ENCODE data around the gene RIMKLA. TPM values are rescaled to one million over a fixed set of nuclear protein-coding genes. Genes with fewer than 3 reads are reported as not detected.
A peak's percentile ranks its signal among the peaks of the same experiment; 100 is the strongest.

Gene RIMKLA
- total RNA-seq, 1 donor from 2014 or later = 4.1 TPM

DNA sequence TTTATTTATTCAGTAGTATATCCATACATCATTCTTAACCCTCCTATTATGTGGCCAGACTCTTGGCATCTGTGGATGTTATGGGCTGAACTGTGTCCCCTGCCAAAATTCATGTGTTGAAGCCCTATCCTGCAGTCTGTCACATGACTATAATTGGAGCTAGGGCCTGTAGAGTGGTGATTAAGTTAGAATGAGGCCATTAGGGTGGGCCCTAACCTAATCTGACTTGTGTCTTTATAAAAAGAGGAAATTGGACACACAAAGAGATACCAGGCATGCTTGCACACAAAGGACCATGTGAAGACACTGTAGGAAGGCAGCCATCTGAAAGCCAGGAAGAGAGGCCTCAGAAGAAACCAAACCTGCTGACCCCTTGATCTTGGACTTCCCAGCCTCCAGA, 68.7 kb downstream of the RIMKLA start:
- no peaks in the 10 kb centered on the region for H3K27me3 Mint-ChIP-seq (ENCODE audit: unreplicated experiment)
- H3K9me3 Mint-ChIP-seq (ENCODE audit: unreplicated experiment) = no peaks in the 10 kb centered on the region
- H3K36me3 Mint-ChIP-seq (ENCODE audit: unreplicated experiment) = no peaks in the 10 kb centered on the region
- no peak overlapping the region for H3K27ac Mint-ChIP-seq (ENCODE audit: unreplicated experiment)
- DNase-seq = no peak
- no peaks in the 10 kb centered on the region for H3K4me1 Mint-ChIP-seq (ENCODE audit: low read depth, unreplicated experiment)
- TF ChIP-seq, protein P1, sequence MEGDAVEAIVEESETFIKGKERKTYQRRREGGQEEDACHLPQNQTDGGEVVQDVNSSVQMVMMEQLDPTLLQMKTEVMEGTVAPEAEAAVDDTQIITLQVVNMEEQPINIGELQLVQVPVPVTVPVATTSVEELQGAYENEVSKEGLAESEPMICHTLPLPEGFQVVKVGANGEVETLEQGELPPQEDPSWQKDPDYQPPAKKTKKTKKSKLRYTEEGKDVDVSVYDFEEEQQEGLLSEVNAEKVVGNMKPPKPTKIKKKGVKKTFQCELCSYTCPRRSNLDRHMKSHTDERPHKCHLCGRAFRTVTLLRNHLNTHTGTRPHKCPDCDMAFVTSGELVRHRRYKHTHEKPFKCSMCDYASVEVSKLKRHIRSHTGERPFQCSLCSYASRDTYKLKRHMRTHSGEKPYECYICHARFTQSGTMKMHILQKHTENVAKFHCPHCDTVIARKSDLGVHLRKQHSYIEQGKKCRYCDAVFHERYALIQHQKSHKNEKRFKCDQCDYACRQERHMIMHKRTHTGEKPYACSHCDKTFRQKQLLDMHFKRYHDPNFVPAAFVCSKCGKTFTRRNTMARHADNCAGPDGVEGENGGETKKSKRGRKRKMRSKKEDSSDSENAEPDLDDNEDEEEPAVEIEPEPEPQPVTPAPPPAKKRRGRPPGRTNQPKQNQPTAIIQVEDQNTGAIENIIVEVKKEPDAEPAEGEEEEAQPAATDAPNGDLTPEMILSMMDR (IDR thresholded peaks at IDR 0.05; ENCODE audit: partially characterized antibody, unreplicated experiment) = no peak
- no peak overlapping the region for H3K4me3 Mint-ChIP-seq (ENCODE audit: unreplicated experiment)

DNA sequence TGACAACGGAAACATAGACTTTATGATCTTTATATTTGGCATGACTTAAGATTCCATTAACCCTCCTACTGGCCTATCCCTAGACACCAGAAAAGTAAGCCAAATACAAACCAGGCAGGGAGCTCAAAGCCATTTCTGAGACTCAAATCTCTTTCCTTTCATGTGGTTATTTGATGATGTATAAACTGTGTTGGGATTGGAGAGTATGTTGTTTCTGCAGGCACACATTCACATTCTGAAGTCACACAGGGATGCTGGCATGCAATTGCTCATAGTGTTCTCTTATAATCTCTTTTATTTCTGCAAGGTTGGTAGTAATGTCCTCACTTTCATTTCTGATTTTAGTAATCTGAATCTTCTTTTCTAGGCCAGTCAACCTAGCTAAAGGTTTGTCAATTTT, 69.5 kb downstream of the RIMKLA start:
- no peaks in the 10 kb centered on the region for H3K9me3 Mint-ChIP-seq (ENCODE audit: unreplicated experiment)
- H3K27ac Mint-ChIP-seq (ENCODE audit: unreplicated experiment) = no peak overlapping the region
- no peaks in the 10 kb centered on the region for H3K4me1 Mint-ChIP-seq (ENCODE audit: low read depth, unreplicated experiment)
- no peak for DNase-seq
- H3K4me3 Mint-ChIP-seq (ENCODE audit: unreplicated experiment) = no peak overlapping the region
- H3K36me3 Mint-ChIP-seq (ENCODE audit: unreplicated experiment) = no peaks in the 10 kb centered on the region
- H3K27me3 Mint-ChIP-seq (ENCODE audit: unreplicated experiment) = no peaks in the 10 kb centered on the region
- TF ChIP-seq, protein P1 (IDR thresholded peaks at IDR 0.05; ENCODE audit: partially characterized antibody, unreplicated experiment) = no peak

DNA sequence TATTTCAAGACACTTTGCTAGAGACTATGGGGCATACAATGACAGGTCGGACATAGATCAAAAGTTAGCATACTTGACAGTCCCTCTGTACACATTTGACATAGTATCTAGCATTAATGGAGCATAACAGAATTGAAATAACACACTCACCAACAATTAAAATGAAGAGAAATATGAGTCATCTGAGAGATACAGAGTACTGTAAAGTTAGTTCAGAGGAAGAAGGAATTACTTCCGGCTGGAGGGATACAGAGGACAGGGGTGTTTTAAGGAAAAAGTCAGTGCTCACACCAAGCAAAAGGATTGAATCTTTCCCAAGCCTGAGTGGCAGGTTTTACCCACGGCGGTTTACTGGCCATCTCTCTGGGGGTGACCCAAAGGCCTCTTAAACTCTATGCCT, 72.8 kb downstream of the RIMKLA start:
- no peaks in the 10 kb centered on the region for H3K27me3 Mint-ChIP-seq (ENCODE audit: unreplicated experiment)
- H3K36me3 Mint-ChIP-seq (ENCODE audit: unreplicated experiment) = no peaks in the 10 kb centered on the region
- TF ChIP-seq, protein P1 (IDR thresholded peaks at IDR 0.05; ENCODE audit: partially characterized antibody, unreplicated experiment) = no peak
- peaks cover 4% of the 10 kb centered on the region for H3K4me1 Mint-ChIP-seq (ENCODE audit: low read depth, unreplicated experiment)
- no peak for DNase-seq
- peaks cover 4% of the 10 kb centered on the region for H3K9me3 Mint-ChIP-seq (ENCODE audit: unreplicated experiment)
- no peak overlapping the region for H3K27ac Mint-ChIP-seq (ENCODE audit: unreplicated experiment)
- no peak overlapping the region for H3K4me3 Mint-ChIP-seq (ENCODE audit: unreplicated experiment)

DNA sequence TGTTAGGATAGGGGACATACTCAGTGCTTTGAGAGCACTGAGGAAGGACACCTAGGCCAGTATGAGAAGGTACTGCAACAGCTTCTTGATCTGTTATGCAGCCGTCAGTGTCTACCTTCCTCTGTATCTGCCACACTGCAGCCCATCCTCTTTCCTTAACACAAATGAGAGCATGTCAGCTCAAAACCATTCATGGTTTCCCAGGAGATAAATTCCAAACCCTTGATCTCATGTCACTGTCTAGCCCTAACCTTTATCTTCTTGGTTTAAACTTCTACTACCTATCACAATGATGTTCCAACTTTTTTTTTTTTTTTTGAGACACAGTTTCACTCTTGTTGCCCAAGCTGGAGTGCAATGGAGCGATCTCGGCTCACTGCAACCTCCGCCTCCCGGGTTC, 73.8 kb downstream of the RIMKLA start:
- no peak overlapping the region for H3K27ac Mint-ChIP-seq (ENCODE audit: unreplicated experiment)
- H3K36me3 Mint-ChIP-seq (ENCODE audit: unreplicated experiment) = no peaks in the 10 kb centered on the region
- no peaks in the 10 kb centered on the region for H3K27me3 Mint-ChIP-seq (ENCODE audit: unreplicated experiment)
- H3K4me1 Mint-ChIP-seq (ENCODE audit: low read depth, unreplicated experiment) = peaks cover 4% of the 10 kb centered on the region
- H3K4me3 Mint-ChIP-seq (ENCODE audit: unreplicated experiment) = no peak overlapping the region
- TF ChIP-seq, protein P1 (IDR thresholded peaks at IDR 0.05; ENCODE audit: partially characterized antibody, unreplicated experiment) = no peak
- no peak for DNase-seq
- H3K9me3 Mint-ChIP-seq (ENCODE audit: unreplicated experiment) = peaks cover 4% of the 10 kb centered on the region

DNA sequence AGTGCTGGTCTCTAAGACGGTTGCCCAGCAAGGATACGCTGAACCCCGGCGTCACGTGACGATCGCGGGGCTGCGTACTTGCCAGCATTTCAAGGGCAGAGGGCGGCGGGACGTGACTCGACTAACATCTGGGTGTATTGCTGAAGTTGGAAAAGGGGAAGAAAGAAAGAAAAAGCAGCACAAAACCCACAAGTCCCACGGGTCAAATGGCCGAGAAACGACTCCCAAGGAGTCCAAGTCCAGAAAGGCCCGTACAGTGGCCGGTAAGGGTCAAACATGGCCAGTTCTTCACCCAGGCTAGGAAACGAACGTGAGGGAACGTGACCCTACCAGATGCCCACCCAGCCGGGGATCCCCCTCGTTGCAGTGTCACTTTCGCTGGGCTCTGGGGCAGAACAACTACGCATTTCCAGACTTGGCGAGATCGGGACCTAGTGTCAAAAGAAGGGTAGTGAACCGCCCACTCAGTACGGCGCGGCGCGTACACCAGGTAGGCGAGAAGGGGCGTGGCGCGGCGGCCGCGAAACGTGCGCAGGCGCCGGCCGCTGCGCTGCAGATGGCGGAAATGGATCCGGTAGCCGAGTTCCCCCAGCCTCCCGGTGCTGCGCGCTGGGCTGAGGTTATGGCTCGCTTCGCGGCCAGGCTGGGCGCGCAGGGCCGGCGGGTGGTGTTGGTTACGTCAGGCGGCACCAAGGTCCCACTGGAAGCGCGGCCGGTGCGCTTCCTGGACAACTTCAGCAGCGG, 75.6 kb downstream of the RIMKLA start, which contains the start of the genes PPCS and ZMYND12:
TSS of gene PPCS (plus strand) at position 534 of the 744 bp plus-strand sequence. CDS start at position 557, 23 bp downstream.
TSS of gene ZMYND12 (minus strand) at position 13 of the 744 bp plus-strand sequence. CDS start 25 bp downstream, outside the sequence.
- no peaks in the 10 kb centered on the region for H3K27me3 Mint-ChIP-seq (ENCODE audit: unreplicated experiment)
- peak within 1 kb of the TSS; percentile 99 for H3K4me3 Mint-ChIP-seq (ENCODE audit: unreplicated experiment)
- H3K9me3 Mint-ChIP-seq (ENCODE audit: unreplicated experiment) = peaks cover 4% of the 10 kb centered on the region
- peaks cover 4% of the 10 kb centered on the region for H3K4me1 Mint-ChIP-seq (ENCODE audit: low read depth, unreplicated experiment)
- no peaks in the 10 kb centered on the region for H3K36me3 Mint-ChIP-seq (ENCODE audit: unreplicated experiment)
- DNase-seq = peak; percentile 90
- peak within 1 kb of the TSS; percentile 85 for H3K27ac Mint-ChIP-seq (ENCODE audit: unreplicated experiment)
- TF ChIP-seq, protein P1 (IDR thresholded peaks at IDR 0.05; ENCODE audit: partially characterized antibody, unreplicated experiment) = no peak

All from glutamatergic neuron (in vitro differentiated cells).